ENCODE measurements around the gene CEMIP. TPM values are rescaled to one million over a fixed set of nuclear protein-coding genes. Genes with fewer than 3 reads are reported as not detected.
A peak's percentile ranks its signal among the peaks of the same experiment; 100 is the strongest.

Gene CEMIP
- polyA plus RNA-seq, 1 of the 3 experiments (the other 2 are of a cell fraction): 27.8 TPM

DNA sequence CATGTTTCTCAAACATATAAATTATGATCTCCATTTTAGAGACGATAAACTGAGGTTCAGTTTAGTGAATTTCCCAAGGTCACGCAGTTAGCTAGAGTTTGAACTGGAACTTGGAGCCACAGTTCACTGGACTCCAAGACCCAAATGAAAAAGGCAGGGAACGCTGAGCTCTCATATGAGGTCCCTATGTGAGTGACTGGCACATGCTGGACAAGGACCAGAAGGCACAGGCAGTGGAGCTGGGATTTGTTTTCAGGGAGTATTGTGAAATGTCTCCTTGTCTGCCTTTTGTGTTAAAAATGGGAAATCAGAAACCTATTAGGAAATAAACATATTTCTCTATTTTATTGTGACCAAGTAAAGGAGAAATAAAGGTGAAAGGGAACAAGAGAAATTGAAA lies 147.0 kb downstream of the CEMIP start:
- ChIA-PET POLR2A (no interaction called here), CTCF (no interaction called here)
- H3K4me3 ChIP-seq (ENCODE audit: low read depth in 2 of 2, low read length in 1 of 2): no peak overlapping the region
- no peaks in the 10 kb centered on the region for H3K9me3 ChIP-seq
- H3K4me2 ChIP-seq: no peak overlapping the region
- no peaks in the 10 kb centered on the region for H3K79me2 ChIP-seq (ENCODE audit: insufficient read depth)
- TF ChIP-seq GATA2 (CRISPR knock-in tag; IDR thresholded peaks at IDR 0.05) (no peak), TAF1 (IDR thresholded peaks at IDR 0.05; ENCODE audit: borderline replicate concordance, low read depth, low read length) (no peak)
- H3K27ac ChIP-seq (ENCODE audit: low read depth in 2 of 2, low read length in 1 of 2): no peak overlapping the region
- H3K4me1 ChIP-seq (ENCODE audit: control insufficient read depth in 1 of 2, insufficient read depth in 2 of 2, low read depth in 1 of 2, low read length in 1 of 2): peaks cover 0 to 3% of the 10 kb centered on the region in 2 experiments; a peak in 1 of 4 replicates
- H3F3A ChIP-seq (replicated peaks; ENCODE audit: insufficient read depth): peaks cover 3% of the 10 kb centered on the region
- H3K27me3 ChIP-seq (ENCODE audit: insufficient read depth): no peaks in the 10 kb centered on the region
- no peak for DNase-seq
- H3K36me3 ChIP-seq (replicated peaks in 1 of 2; ENCODE audit: control insufficient read depth in 1 of 2, insufficient read depth in 2 of 2, low read length in 1 of 2): peaks cover 4 to 31% of the 10 kb centered on the region in 2 experiments
- WGBS (ENCODE audit: low lambda C conversion rate): 87% methylated on average over 3 of the region's 3 CpGs
- H4K20me1 ChIP-seq (ENCODE audit: insufficient read depth): no peaks in the 10 kb centered on the region
- H2AFZ ChIP-seq (ENCODE audit: low read depth): no peak overlapping the region
- H3K9ac ChIP-seq: no peak overlapping the region
- no peaks in the 10 kb centered on the region for H3K9me2 ChIP-seq

DNA sequence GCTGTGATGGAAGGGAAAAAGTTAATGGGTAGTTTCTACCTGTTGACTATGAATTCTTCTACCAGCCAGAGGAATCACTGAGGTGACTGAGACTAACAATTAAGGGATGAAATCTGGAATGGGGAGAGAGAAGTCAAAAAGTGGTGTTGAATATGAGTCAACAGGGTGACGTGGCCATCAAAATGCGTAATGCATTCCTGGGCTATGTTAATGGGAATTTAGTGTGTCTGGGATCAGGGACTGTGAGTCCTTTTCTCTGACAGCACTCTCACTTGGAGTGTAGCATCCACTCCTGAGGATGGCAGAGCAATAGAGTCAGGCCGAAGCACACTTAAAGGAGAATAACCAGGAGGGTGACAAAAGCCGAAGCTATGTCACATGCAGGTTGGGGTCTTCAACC lies 150.1 kb downstream of the CEMIP start:
- 76% methylated on average over 4 of the region's 4 CpGs for WGBS (ENCODE audit: low lambda C conversion rate)
- CTCF ChIA-PET: no interaction called here
- H3K27ac ChIP-seq (ENCODE audit: low read depth in 2 of 2, low read length in 1 of 2): no peak overlapping the region

More for the DNA sequence above, 150.1 kb downstream of the CEMIP start:
- Histone ChIP-seq H3K79me2 (ENCODE audit: insufficient read depth) (no peaks in the 10 kb centered on the region), H3K4me2 (no peak overlapping the region), H3K9ac (no peak overlapping the region), H3F3A (replicated peaks; ENCODE audit: insufficient read depth) (peaks cover 3% of the 10 kb centered on the region), H3K4me1 (ENCODE audit: control insufficient read depth in 1 of 2, insufficient read depth in 2 of 2, low read depth in 1 of 2, low read length in 1 of 2) (peaks cover 0 to 3% of the 10 kb centered on the region in 2 experiments; a peak in 1 of 4 replicates), H3K36me3 (replicated peaks in 1 of 2; ENCODE audit: control insufficient read depth in 1 of 2, insufficient read depth in 2 of 2, low read length in 1 of 2) (peaks cover 4 to 32% of the 10 kb centered on the region in 2 experiments), H3K9me2 (no peaks in the 10 kb centered on the region), H4K20me1 (ENCODE audit: insufficient read depth) (no peaks in the 10 kb centered on the region), H3K4me3 (ENCODE audit: low read depth in 2 of 2, low read length in 1 of 2) (no peak overlapping the region), H2AFZ (ENCODE audit: low read depth) (no peak overlapping the region), H3K9me3 (no peaks in the 10 kb centered on the region), H3K27me3 (ENCODE audit: insufficient read depth) (no peaks in the 10 kb centered on the region)
- DNase-seq: no peak
- no peak for TF ChIP-seq NRF1 (IDR thresholded peaks at IDR 0.05; ENCODE audit: low read depth, low read length)
- TF ChIP-seq TAF1 (IDR thresholded peaks at IDR 0.05; ENCODE audit: borderline replicate concordance, low read depth, low read length): no peak
- no peak for TF ChIP-seq SIN3A (IDR thresholded peaks at IDR 0.05; ENCODE audit: borderline replicate concordance, low read depth, low read length)
- TF ChIP-seq EP300 (IDR thresholded peaks at IDR 0.05; ENCODE audit: borderline replicate concordance in 1 of 2, low read depth in 1 of 2, low read length in 1 of 2): no peak
- no peak for TF ChIP-seq NFIC (IDR thresholded peaks at IDR 0.05; ENCODE audit: borderline replicate concordance)
- TF ChIP-seq RXRA (IDR thresholded peaks at IDR 0.05; ENCODE audit: borderline replicate concordance, low read depth): no peak
- peak; percentile 53; the same call in 1 of the 2 replicates for TF ChIP-seq FOSL2 (IDR thresholded peaks at IDR 0.05; ENCODE audit: borderline replicate concordance, low read depth)
- TF ChIP-seq, protein P1, sequence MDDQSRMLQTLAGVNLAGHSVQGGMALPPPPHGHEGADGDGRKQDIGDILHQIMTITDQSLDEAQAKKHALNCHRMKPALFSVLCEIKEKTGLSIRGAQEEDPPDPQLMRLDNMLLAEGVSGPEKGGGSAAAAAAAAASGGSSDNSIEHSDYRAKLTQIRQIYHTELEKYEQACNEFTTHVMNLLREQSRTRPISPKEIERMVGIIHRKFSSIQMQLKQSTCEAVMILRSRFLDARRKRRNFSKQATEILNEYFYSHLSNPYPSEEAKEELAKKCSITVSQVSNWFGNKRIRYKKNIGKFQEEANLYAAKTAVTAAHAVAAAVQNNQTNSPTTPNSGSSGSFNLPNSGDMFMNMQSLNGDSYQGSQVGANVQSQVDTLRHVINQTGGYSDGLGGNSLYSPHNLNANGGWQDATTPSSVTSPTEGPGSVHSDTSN (IDR thresholded peaks at IDR 0.05): no peak
- TF ChIP-seq USF2 (IDR thresholded peaks at IDR 0.05; ENCODE audit: borderline replicate concordance, low read depth, low read length): no peak
- peak; percentile 27; the same call in 1 of the 2 replicates for TF ChIP-seq TCF12 (IDR thresholded peaks at IDR 0.05)
- no peak for TF ChIP-seq YY1 (IDR thresholded peaks at IDR 0.05; ENCODE audit: low read depth)
- peak; percentile 25; the same call in 1 of the 2 replicates for TF ChIP-seq JUND (IDR thresholded peaks at IDR 0.05)
- TF ChIP-seq RCOR1 (IDR thresholded peaks at IDR 0.05; ENCODE audit: low read length): no peak
- no peak for TF ChIP-seq POLR2AphosphoS5 (IDR thresholded peaks at IDR 0.05; ENCODE audit: low read depth, low read length)
- TF ChIP-seq TEAD4 (IDR thresholded peaks at IDR 0.05; ENCODE audit: borderline replicate concordance, insufficient read depth): no peak
- TF ChIP-seq ELF1 (IDR thresholded peaks at IDR 0.05): no peak
- TF ChIP-seq, protein P2, sequence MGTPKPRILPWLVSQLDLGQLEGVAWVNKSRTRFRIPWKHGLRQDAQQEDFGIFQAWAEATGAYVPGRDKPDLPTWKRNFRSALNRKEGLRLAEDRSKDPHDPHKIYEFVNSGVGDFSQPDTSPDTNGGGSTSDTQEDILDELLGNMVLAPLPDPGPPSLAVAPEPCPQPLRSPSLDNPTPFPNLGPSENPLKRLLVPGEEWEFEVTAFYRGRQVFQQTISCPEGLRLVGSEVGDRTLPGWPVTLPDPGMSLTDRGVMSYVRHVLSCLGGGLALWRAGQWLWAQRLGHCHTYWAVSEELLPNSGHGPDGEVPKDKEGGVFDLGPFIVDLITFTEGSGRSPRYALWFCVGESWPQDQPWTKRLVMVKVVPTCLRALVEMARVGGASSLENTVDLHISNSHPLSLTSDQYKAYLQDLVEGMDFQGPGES (IDR thresholded peaks at IDR 0.05; ENCODE audit: low read depth, low read length): no peak
- no peak for TF ChIP-seq CHD2 (IDR thresholded peaks at IDR 0.05; ENCODE audit: low read length, partially characterized antibody)
- TF ChIP-seq SMC3 (IDR thresholded peaks at IDR 0.05; ENCODE audit: low read depth, low read length): no peak
- TF ChIP-seq GABPA (IDR thresholded peaks at IDR 0.05; ENCODE audit: low read depth): no peak
- TF ChIP-seq FOXJ3 (CRISPR knock-in tag; IDR thresholded peaks at IDR 0.05): no peak
- POLR2A ChIA-PET: no interaction called here
